HPDE6-E6E7 (cell line): ENCODE measurements around the gene ARIH1.

Experiments
- DNase-seq: peaks from one replicate; pipeline ENCODE4 v3.0.0; 2011; ENCODE audit warnings: missing footprints; ENCODE audit errors: extremely low spot score

Gene ARIH1

GRCh38 chr15:72536506-72536905 lies 62.4 kb downstream of the ARIH1 start:
- DNase-seq: no peak

GRCh38 chr15:72538931-72539330 lies 64.8 kb downstream of the ARIH1 start:
- no peak for DNase-seq

GRCh38 chr15:72540606-72541237 lies 66.6 kb downstream of the ARIH1 start:
- no peak for DNase-seq

- DNase-seq: no peak
These were observed 67.5 kb downstream of the ARIH1 start for GRCh38 chr15:72541674-72542073.

GRCh38 chr15:72545156-72545555 lies 71.0 kb downstream of the ARIH1 start:
- no peak for DNase-seq

GRCh38 chr15:72554471-72555425 lies 80.6 kb downstream of the ARIH1 start:
- peak; percentile 3 for DNase-seq

GRCh38 chr15:72559781-72560180 lies 85.7 kb downstream of the ARIH1 start:
- DNase-seq: no peak

- DNase-seq: no peak
These were observed 86.3 kb downstream of the ARIH1 start for GRCh38 chr15:72560458-72560857.

- DNase-seq: no peak
These were observed 88.3 kb downstream of the ARIH1 start for GRCh38 chr15:72562386-72562785.

- no peak for DNase-seq
These were observed 88.7 kb downstream of the ARIH1 start for GRCh38 chr15:72562878-72563277.

GRCh38 chr15:72564091-72564490 lies 90.0 kb downstream of the ARIH1 start:
- no peak for DNase-seq

GRCh38 chr15:72566973-72567372 lies 92.8 kb downstream of the ARIH1 start:
- no peak for DNase-seq

- DNase-seq: no peak
These were observed 95.9 kb downstream of the ARIH1 start for GRCh38 chr15:72570059-72570458.

GRCh38 chr15:72579814-72580213 lies 105.7 kb downstream of the ARIH1 start:
- no peak for DNase-seq

- no peak for DNase-seq
These were observed 109.9 kb downstream of the ARIH1 start for GRCh38 chr15:72584006-72584405.

GRCh38 chr15:72585025-72585424 lies 110.9 kb downstream of the ARIH1 start:
- no peak for DNase-seq

GRCh38 chr15:72585476-72586058 lies 111.4 kb downstream of the ARIH1 start:
- no peak for DNase-seq

GRCh38 chr15:72588096-72588495 lies 114.0 kb downstream of the ARIH1 start:
- DNase-seq: no peak

GRCh38 chr15:72590427-72590826 lies 116.3 kb downstream of the ARIH1 start:
- no peak for DNase-seq

GRCh38 chr15:72591361-72591760 lies 117.2 kb downstream of the ARIH1 start:
- no peak for DNase-seq

GRCh38 chr15:72592097-72592496 lies 118.0 kb downstream of the ARIH1 start:
- no peak for DNase-seq

- DNase-seq: no peak
These were observed 118.5 kb downstream of the ARIH1 start for GRCh38 chr15:72592676-72593075.

GRCh38 chr15:72593838-72594237 lies 119.7 kb downstream of the ARIH1 start:
- DNase-seq: no peak
